Caco-2 (cell line): ENCODE measurements around the gene ARL6IP4. TPM values are rescaled to one million over a fixed set of nuclear protein-coding genes. Genes with fewer than 3 reads are reported as not detected.

ENCODE experiments used
- BruUV-seq: library from RNA; stranded (reverse); fragments of 400-500 nt; replicated peaks from 2 replicates; lab custom pipeline; 2021; lab: Mats Ljungman, UMichigan
- CTCF ChIA-PET: fragments of 300-600 bp; sonication (Branson Sonifier 250); formaldehyde crosslinking; loops from one replicate; lab custom pipeline; 2022; ENCODE audit warnings: antibody characterized with exemption; lab: Charles Lee
- POLR2A ChIA-PET: fragments of 300-600 bp; sonication (Branson Sonifier 250); formaldehyde crosslinking; loops from one replicate; lab custom pipeline; 2022; ENCODE audit warnings: antibody characterized with exemption; lab: Charles Lee
- DNase-seq, 2 experiments: peaks; one replicate each; pipeline versions ENCODE4 v3.0.0 to v3.0.0-alpha.2; 2020 to 2022
- H3K27me3 ChIP-seq: replicated peaks from 2 replicates; pipeline ENCODE4 v1.6.0; 2011; ENCODE audit warnings: low read length; ENCODE audit not compliant: control insufficient read depth, insufficient read depth
- H3K36me3 ChIP-seq: 2 replicates; pipeline ENCODE4 v1.5.1; 2011; ENCODE audit warnings: low read length; ENCODE audit not compliant: control insufficient read depth, insufficient read depth
- H3K4me1 ChIP-seq: fragments of 250-450 bp; sonication (Bioruptor Pico); 2 replicates; pipeline ENCODE4 v1.5.1; 2020; ENCODE audit warnings: mild to moderate bottlenecking
- H3K4me3 ChIP-seq: 2 replicates; pipeline ENCODE4 v1.5.1; 2011; ENCODE audit warnings: low read depth, mild to moderate bottlenecking, control low read depth, low read length
- H3K9me3 ChIP-seq: fragments of 250-450 bp; sonication (Bioruptor Pico); 2 replicates; pipeline ENCODE4 v1.5.1; 2020; ENCODE audit warnings: mild to moderate bottlenecking, moderate library complexity
- H3K27ac Mint-ChIP-seq: one replicate; pipeline ENCODE4 v1.8.0; 2022; ENCODE audit warnings: mixed read lengths; ENCODE audit not compliant: unreplicated experiment
- H3K27me3 Mint-ChIP-seq: one replicate; pipeline ENCODE4 v1.8.0; 2022; ENCODE audit warnings: mixed read lengths; ENCODE audit not compliant: insufficient read depth, unreplicated experiment
- H3K36me3 Mint-ChIP-seq: one replicate; pipeline ENCODE4 v1.8.0; 2022; ENCODE audit warnings: mild to moderate bottlenecking, mixed read lengths; ENCODE audit not compliant: insufficient read depth, unreplicated experiment
- H3K4me1 Mint-ChIP-seq: one replicate; pipeline ENCODE4 v1.8.0; 2022; ENCODE audit warnings: low read depth, mixed read lengths; ENCODE audit not compliant: unreplicated experiment
- H3K4me3 Mint-ChIP-seq: one replicate; pipeline ENCODE4 v1.8.0; 2022; ENCODE audit warnings: mild to moderate bottlenecking, moderate library complexity, mixed read lengths; ENCODE audit not compliant: unreplicated experiment
- H3K9me3 Mint-ChIP-seq: one replicate; pipeline ENCODE4 v1.8.0; 2022; ENCODE audit warnings: mixed read lengths; ENCODE audit not compliant: unreplicated experiment
- CTCF ChIP-seq, 2 experiments: fragments of 200-600 bp in 1 of 2; IDR thresholded peaks; 1 replicate in 1 of 2; 2 replicates in 1 of 2; pipeline versions ENCODE4 v1.5.1 to v1.8.0; 2011 to 2022; ENCODE audit warnings: antibody characterized with exemption in 1 of 2, control low read depth in 1 of 2, inconsistent platforms in 1 of 2, low read depth in 1 of 2, low read length in 1 of 2, mild to moderate bottlenecking in 1 of 2, moderate library complexity in 1 of 2; ENCODE audit not compliant: insufficient read depth in 1 of 2, severe bottlenecking in 1 of 2, unreplicated experiment in 1 of 2
- intact Hi-C: fragments of 100-400 bp; cut with micrococcal nuclease; formaldehyde crosslinking; loops from one replicate; pipeline ENCODE4 v1.10.0; 2022; ENCODE audit not compliant: unreplicated experiment
- total RNA-seq: library from RNA; stranded (reverse); gene quantifications from 2 replicates; pipeline ENCODE4 v1.2.3, GENCODE V29; 2022

ARL6IP4 gene
- total RNA-seq, 1 experiment from 2014 or later, result 103 TPM

- no peak for DNase-seq
- H3K9me3 ChIP-seq, result no peaks in the 10 kb centered on the region
- H3K36me3 Mint-ChIP-seq, result no peaks in the 10 kb centered on the region
- no peak overlapping the region for H3K4me3 Mint-ChIP-seq
- no peak for TF ChIP-seq CTCF (IDR thresholded peaks at IDR 0.05; ENCODE audit: insufficient read depth in 1 of 2, low read depth in 1 of 2, low read length in 1 of 2, severe bottlenecking in 1 of 2, unreplicated experiment in 1 of 2)
- CTCF ChIA-PET, result no interaction called here
- H3K9me3 Mint-ChIP-seq, result no peaks in the 10 kb centered on the region
- H3K4me1 Mint-ChIP-seq, result no peaks in the 10 kb centered on the region
- no peak overlapping the region for H3K4me3 ChIP-seq
- BruUV-seq, result no TSS peak
- no peaks in the 10 kb centered on the region for H3K27me3 ChIP-seq
- no peak overlapping the region for H3K27ac Mint-ChIP-seq
- no peaks in the 10 kb centered on the region for H3K36me3 ChIP-seq
- intact Hi-C loops, result no loop called here
- POLR2A ChIA-PET, result no interaction called here
- H3K27me3 Mint-ChIP-seq, result no peaks in the 10 kb centered on the region
- H3K4me1 ChIP-seq, result no peaks in the 10 kb centered on the region
Observed at GRCh38 chr12:122994140-122994675, 13.7 kb downstream of the ARL6IP4 start.

GRCh38 chr12:122994781-122995502 is 14.5 kb downstream of the ARL6IP4 start:
- no TSS peak for BruUV-seq
- POLR2A ChIA-PET, result no interaction called here
- CTCF ChIA-PET, result no interaction called here

More at GRCh38 chr12:122994781-122995502, 14.5 kb downstream of the ARL6IP4 start:
- intact Hi-C loops, result no loop called here
- Histone ChIP-seq H3K4me1 (no peaks in the 10 kb centered on the region), H3K36me3 (no peaks in the 10 kb centered on the region), H3K4me3 (no peak overlapping the region), H3K9me3 (no peaks in the 10 kb centered on the region), H3K27me3 (no peaks in the 10 kb centered on the region)
- Mint-ChIP-seq H3K4me1 (no peaks in the 10 kb centered on the region), H3K27me3 (no peaks in the 10 kb centered on the region), H3K36me3 (no peaks in the 10 kb centered on the region), H3K9me3 (no peaks in the 10 kb centered on the region), H3K4me3 (no peak overlapping the region), H3K27ac (no peak overlapping the region)
- DNase-seq, result no peak
- TF ChIP-seq CTCF (IDR thresholded peaks at IDR 0.05; ENCODE audit: insufficient read depth in 1 of 2, low read depth in 1 of 2, low read length in 1 of 2, severe bottlenecking in 1 of 2, unreplicated experiment in 1 of 2), result no peak
